Osteocyte (in vitro differentiated cells): ENCODE results near the gene LY6G6C. TPM values are rescaled to one million over a fixed set of nuclear protein-coding genes. Genes with fewer than 3 reads are reported as not detected.
"Not testable (repeated sequence)": the region's sequence is repeated elsewhere in the genome, so short reads cannot be mapped to it uniquely, and the experiment has no call there.

Experiments
- DNase-seq: peaks from one replicate; pipeline ENCODE4 v3.0.0; 2021; ENCODE audit warnings: mixed read lengths; ENCODE audit not compliant: unreplicated experiment; ENCODE audit errors: extremely low spot score
- H3K27ac Mint-ChIP-seq: one replicate; pipeline ENCODE4 v1.8.0; 2021; ENCODE audit warnings: mild to moderate bottlenecking, mixed read lengths; ENCODE audit not compliant: unreplicated experiment
- H3K27me3 Mint-ChIP-seq: one replicate; pipeline ENCODE4 v1.8.0; 2021; ENCODE audit warnings: mixed read lengths; ENCODE audit not compliant: unreplicated experiment
- H3K36me3 Mint-ChIP-seq: one replicate; pipeline ENCODE4 v1.8.0; 2021; ENCODE audit warnings: mixed read lengths; ENCODE audit not compliant: unreplicated experiment
- H3K4me1 Mint-ChIP-seq: one replicate; pipeline ENCODE4 v1.8.0; 2021; ENCODE audit warnings: mixed read lengths; ENCODE audit not compliant: unreplicated experiment
- H3K4me3 Mint-ChIP-seq: one replicate; pipeline ENCODE4 v1.8.0; 2021; ENCODE audit warnings: mild to moderate bottlenecking, moderate library complexity, mixed read lengths; ENCODE audit not compliant: unreplicated experiment
- H3K9me3 Mint-ChIP-seq: one replicate; pipeline ENCODE4 v1.8.0; 2021; ENCODE audit warnings: mixed read lengths; ENCODE audit not compliant: unreplicated experiment
- CTCF ChIP-seq: fragments of 200-600 bp; sonication (generic); IDR thresholded peaks from 2 replicates; pipeline ENCODE4 v1.5.0; 2021; ENCODE audit warnings: antibody characterized with exemption, mild to moderate bottlenecking, moderate library complexity
- total RNA-seq: library from RNA; stranded (reverse); gene quantifications from 2 replicates; pipeline ENCODE4 v1.2.1, GENCODE V29; 2021

Gene LY6G6C
- total RNA-seq, 1 donor from 2014 or later = not detected

GRCh38 chr6:31710523-31711219, 10.9 kb downstream of the LY6G6C start:
- Mint-ChIP-seq H3K36me3 (no peaks in the 10 kb centered on the region), H3K9me3 (no peaks in the 10 kb centered on the region), H3K4me1 (peaks cover 6% of the 10 kb centered on the region), H3K4me3 (no peak overlapping the region), H3K27me3 (peaks cover 9% of the 10 kb centered on the region), H3K27ac (no peak overlapping the region)
- DNase-seq = no peak
- no peak for TF ChIP-seq CTCF

GRCh38 chr6:31709157-31709556, 12.4 kb downstream of the LY6G6C start:
- not testable (repeated sequence) for H3K4me1 Mint-ChIP-seq, H3K9me3 Mint-ChIP-seq, H3K27me3 Mint-ChIP-seq, H3K27ac Mint-ChIP-seq, H3K4me3 Mint-ChIP-seq, DNase-seq, H3K36me3 Mint-ChIP-seq

- H3K27me3 Mint-ChIP-seq = peaks cover 4% of the 10 kb centered on the region
- H3K27ac Mint-ChIP-seq = no peak overlapping the region
- no peaks in the 10 kb centered on the region for H3K36me3 Mint-ChIP-seq
- H3K4me1 Mint-ChIP-seq = peaks cover 5% of the 10 kb centered on the region
- H3K4me3 Mint-ChIP-seq = no peak overlapping the region
- no peak for TF ChIP-seq CTCF
- H3K9me3 Mint-ChIP-seq = no peaks in the 10 kb centered on the region
- DNase-seq = no peak
Measured at GRCh38 chr6:31708224-31708623, 13.3 kb downstream of the LY6G6C start.

- TF ChIP-seq CTCF = no peak
- DNase-seq = no peak
- H3K27me3 Mint-ChIP-seq = peaks cover 4% of the 10 kb centered on the region
- H3K27ac Mint-ChIP-seq = no peak overlapping the region
- H3K4me3 Mint-ChIP-seq = no peak overlapping the region
- no peaks in the 10 kb centered on the region for H3K9me3 Mint-ChIP-seq
- H3K36me3 Mint-ChIP-seq = no peaks in the 10 kb centered on the region
- H3K4me1 Mint-ChIP-seq = peaks cover 5% of the 10 kb centered on the region
Measured at GRCh38 chr6:31707701-31708100, 13.8 kb downstream of the LY6G6C start.

GRCh38 chr6:31706599-31706998, 14.9 kb downstream of the LY6G6C start, which contains the start of gene LY6G6F:
TSS of gene LY6G6F (plus strand) at chr6:31706866. CDS start at chr6:31706907, 41 bp downstream.
- no peak for TF ChIP-seq CTCF
- H3K9me3 Mint-ChIP-seq = no peaks in the 10 kb centered on the region
- H3K27ac Mint-ChIP-seq = no peak within 1 kb of the TSS
- H3K4me1 Mint-ChIP-seq = peaks cover 11% of the 10 kb centered on the region
- H3K36me3 Mint-ChIP-seq = no peaks in the 10 kb centered on the region
- no peaks in the 10 kb centered on the region for H3K27me3 Mint-ChIP-seq
- DNase-seq = no peak
- H3K4me3 Mint-ChIP-seq = no peak within 1 kb of the TSS
